ENCODE data around the gene EFL1. TPM values are rescaled to one million over a fixed set of nuclear protein-coding genes. Genes with fewer than 3 reads are reported as not detected.

The EFL1 gene
- total RNA-seq, 2 donors from 2014 or later = 42.0 to 59.1 TPM

DNA sequence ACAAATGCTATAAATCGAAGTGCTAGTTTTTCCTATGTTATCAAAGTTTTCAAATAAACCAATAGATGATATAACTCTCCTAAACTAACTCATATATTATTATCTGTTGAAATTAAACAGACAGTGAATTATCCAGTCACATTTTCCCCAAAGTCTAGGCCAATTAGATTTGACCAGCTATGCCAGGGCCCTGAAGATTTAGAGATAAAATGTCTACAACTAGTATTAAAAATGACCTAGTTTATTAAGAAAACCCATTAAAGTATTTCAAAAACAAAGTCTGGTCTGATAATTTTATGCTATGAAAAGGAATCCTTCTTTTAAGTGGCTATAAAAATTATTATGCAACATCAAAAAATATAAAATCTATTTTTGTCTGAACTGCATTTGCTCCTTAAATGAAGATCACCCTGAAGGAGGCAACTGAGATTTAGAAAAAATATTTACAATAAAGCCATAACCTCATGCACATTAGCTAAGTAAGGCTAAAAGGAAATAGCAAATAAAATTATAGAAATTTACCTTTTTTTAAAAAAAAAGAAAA, 133.3 kb downstream of the EFL1 start:
- Histone ChIP-seq H3K36me3 (ENCODE audit: control insufficient read depth, insufficient read depth, low read length) (peaks cover 76% of the 10 kb centered on the region), H3K9ac (ENCODE audit: extremely low read depth, low read length, poor library complexity, severe bottlenecking) (no peak overlapping the region), H3K4me1 (ENCODE audit: control insufficient read depth, insufficient read depth, low read length) (no peaks in the 10 kb centered on the region), H3K27ac (ENCODE audit: low read depth, low read length) (no peak overlapping the region), H3K4me3 (ENCODE audit: low read length) (no peak overlapping the region), H3K9me3 (ENCODE audit: control insufficient read depth, low read length) (no peaks in the 10 kb centered on the region), H3K27me3 (ENCODE audit: control insufficient read depth, insufficient read depth, low read length, poor library complexity, severe bottlenecking) (no peaks in the 10 kb centered on the region)
- Mint-ChIP-seq H3K36me3 (ENCODE audit: low read depth) (peaks cover 36% of the 10 kb centered on the region), H3K4me3 (no peak overlapping the region), H3K9me3 (no peaks in the 10 kb centered on the region), H3K27me3 (ENCODE audit: insufficient read depth) (no peaks in the 10 kb centered on the region), H3K4me1 (peaks cover 6% of the 10 kb centered on the region), H3K27ac (no peak overlapping the region)
- no CpG with 5 or more reads among the region's 1 CpG for WGBS, 2 experiments (ENCODE audit: insufficient coverage in 1 of 2, insufficient read length in 1 of 2)
- no peak for TF ChIP-seq CTCF (conservative IDR thresholded peaks at IDR 0.05)
- no peak for DNase-seq

GRCh38 chr15:82128401-82129148, 134.0 kb downstream of the EFL1 start:
- H3K4me1 ChIP-seq (ENCODE audit: control insufficient read depth, insufficient read depth, low read length) = no peaks in the 10 kb centered on the region
- Mint-ChIP-seq H3K27me3 (ENCODE audit: insufficient read depth) (no peaks in the 10 kb centered on the region), H3K36me3 (ENCODE audit: low read depth) (peaks cover 38% of the 10 kb centered on the region), H3K4me1 (peaks cover 6% of the 10 kb centered on the region), H3K9me3 (no peaks in the 10 kb centered on the region), H3K4me3 (no peak overlapping the region), H3K27ac (peak overlapping the region; percentile 54)
- no peaks in the 10 kb centered on the region for H3K9me3 ChIP-seq (ENCODE audit: control insufficient read depth, low read length)
- DNase-seq = no peak
- WGBS, 2 experiments (ENCODE audit: insufficient coverage in 1 of 2, insufficient read length in 1 of 2) = 80 to 85% methylated on average over 2 to 5 of the region's 5 CpGs
- no peak for TF ChIP-seq CTCF (conservative IDR thresholded peaks at IDR 0.05)
- H3K27ac ChIP-seq (ENCODE audit: low read depth, low read length) = no peak overlapping the region
- H3K4me3 ChIP-seq (ENCODE audit: low read length) = no peak overlapping the region
- no peak overlapping the region for H3K9ac ChIP-seq (ENCODE audit: extremely low read depth, low read length, poor library complexity, severe bottlenecking)
- peaks cover 76% of the 10 kb centered on the region for H3K36me3 ChIP-seq (ENCODE audit: control insufficient read depth, insufficient read depth, low read length)
- H3K27me3 ChIP-seq (ENCODE audit: control insufficient read depth, insufficient read depth, low read length, poor library complexity, severe bottlenecking) = no peaks in the 10 kb centered on the region

DNA sequence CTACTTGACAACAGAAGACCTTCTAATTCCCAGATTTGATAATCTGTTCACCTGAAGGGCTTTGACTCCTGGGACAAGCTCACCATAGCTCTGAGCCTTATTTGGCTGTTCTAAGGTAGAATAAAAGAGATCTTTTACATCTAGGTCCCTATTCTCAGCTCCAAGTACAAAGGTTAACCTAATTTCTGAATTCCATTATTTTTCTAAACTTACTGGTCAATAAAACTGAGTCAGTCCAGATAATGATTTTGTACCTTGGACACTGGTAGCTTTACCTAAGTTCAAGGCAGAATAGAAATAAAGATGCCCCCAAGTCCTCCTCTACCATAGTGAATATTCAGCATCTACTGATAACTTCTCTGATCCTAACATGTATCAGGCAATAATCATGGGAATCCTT, 135.0 kb downstream of the EFL1 start:
- Mint-ChIP-seq H3K27me3 (ENCODE audit: insufficient read depth) (no peaks in the 10 kb centered on the region), H3K4me1 (peaks cover 6% of the 10 kb centered on the region), H3K9me3 (no peaks in the 10 kb centered on the region), H3K27ac (no peak overlapping the region), H3K4me3 (no peak overlapping the region), H3K36me3 (ENCODE audit: low read depth) (peaks cover 41% of the 10 kb centered on the region)
- no peaks in the 10 kb centered on the region for H3K4me1 ChIP-seq (ENCODE audit: control insufficient read depth, insufficient read depth, low read length)
- H3K27ac ChIP-seq (ENCODE audit: low read depth, low read length) = no peak overlapping the region
- H3K27me3 ChIP-seq (ENCODE audit: control insufficient read depth, insufficient read depth, low read length, poor library complexity, severe bottlenecking) = no peaks in the 10 kb centered on the region
- no peak overlapping the region for H3K4me3 ChIP-seq (ENCODE audit: low read length)
- H3K9me3 ChIP-seq (ENCODE audit: control insufficient read depth, low read length) = no peaks in the 10 kb centered on the region
- no peak overlapping the region for H3K9ac ChIP-seq (ENCODE audit: extremely low read depth, low read length, poor library complexity, severe bottlenecking)
- peaks cover 72% of the 10 kb centered on the region for H3K36me3 ChIP-seq (ENCODE audit: control insufficient read depth, insufficient read depth, low read length)
- TF ChIP-seq CTCF (conservative IDR thresholded peaks at IDR 0.05) = no peak
- DNase-seq = no peak
